Activated T-cell treated with anti-CD3 and anti-CD28 coated beads, Interleukin-2, amount 50 U/mL, for 72 hours (primary cell): ENCODE measurements around the gene EIF3F. TPM values are rescaled to one million over a fixed set of nuclear protein-coding genes. Genes with fewer than 3 reads are reported as not detected.

ENCODE experiments used
- ATAC-seq, 2 donors: fragments of 150-1000 bp; cut with Tn5 transposase; replicated peaks in 1 of 2; 2 replicates each; pipeline ENCODE4 v1.10.0; 2021; ENCODE audit warnings: moderate library complexity in 2 of 2, mild to moderate bottlenecking in 1 of 2
- DNase-seq, 2 donors: peaks; one replicate each; pipeline ENCODE4 v3.0.0; 2021 to 2022; ENCODE audit warnings: mixed read lengths in 1 of 2
- H3K27ac Mint-ChIP-seq: one replicate; pipeline ENCODE4 v1.8.0; 2022; ENCODE audit warnings: mild to moderate bottlenecking, moderate library complexity, mixed read lengths
- H3K27me3 Mint-ChIP-seq: one replicate; pipeline ENCODE4 v1.8.0; 2022; ENCODE audit warnings: low read depth, mixed read lengths
- H3K36me3 Mint-ChIP-seq, 2 donors: one replicate each; pipeline ENCODE4 v1.8.0; 2022; ENCODE audit warnings: mixed read lengths in 2 of 2, mild to moderate bottlenecking in 1 of 2; ENCODE audit not compliant: insufficient read depth in 2 of 2
- H3K4me1 Mint-ChIP-seq: one replicate; pipeline ENCODE4 v1.8.0; 2022; ENCODE audit warnings: low read depth, mixed read lengths
- H3K4me3 Mint-ChIP-seq, 2 donors: one replicate each; pipeline ENCODE4 v1.8.0; 2022; ENCODE audit warnings: mild to moderate bottlenecking in 2 of 2, mixed read lengths in 2 of 2, moderate library complexity in 2 of 2
- H3K9me3 Mint-ChIP-seq, 2 donors: one replicate each; pipeline ENCODE4 v1.8.0; 2022; ENCODE audit warnings: mixed read lengths in 2 of 2
- total RNA-seq, 2 donors: library from RNA; stranded (reverse); gene quantifications; one replicate each; pipeline ENCODE4 v1.2.3, GENCODE V29; 2022

The EIF3F gene
- total RNA-seq, 2 donors from 2014 or later = 287 to 325 TPM

DNA sequence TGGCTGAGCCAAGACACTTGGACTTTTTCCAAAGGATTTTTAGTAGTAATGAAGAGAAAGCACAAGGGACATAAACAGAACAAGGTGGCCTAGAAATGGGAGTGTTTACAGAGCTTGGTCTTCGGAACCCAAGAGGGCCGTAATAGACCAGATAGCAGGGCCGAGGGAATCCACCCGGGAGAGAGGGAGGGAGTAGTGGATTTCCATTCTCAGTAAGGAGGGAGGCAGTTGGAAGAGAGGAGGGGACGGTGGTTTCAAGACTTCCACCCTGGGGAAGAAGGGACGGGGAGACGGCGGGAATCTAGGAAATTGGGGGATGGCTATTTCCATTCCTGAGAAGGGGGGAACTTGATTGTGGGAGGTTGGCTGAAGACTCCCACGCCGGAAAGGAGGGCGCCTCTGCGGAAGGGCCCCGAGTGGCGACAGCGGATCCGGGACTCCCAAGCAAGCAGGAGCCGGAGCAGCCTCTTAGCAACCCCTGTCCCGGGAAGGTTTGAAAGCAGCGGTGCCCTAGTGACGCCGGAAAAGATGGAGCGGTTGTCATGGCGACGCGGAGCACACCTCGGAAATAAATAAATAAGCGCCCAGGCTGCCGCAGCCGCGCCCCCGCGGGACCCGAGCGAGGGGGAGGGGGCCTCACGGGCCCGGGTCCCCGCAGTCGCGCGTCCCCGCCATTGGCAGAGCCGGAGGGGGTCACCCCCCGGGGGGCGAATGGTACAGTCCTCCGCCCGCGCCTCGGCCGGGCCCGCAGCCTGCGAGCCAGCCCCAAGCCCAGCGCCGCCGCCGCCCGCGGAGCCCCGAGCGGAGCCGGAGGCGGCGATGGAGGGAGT, 31.6 kb downstream of the EIF3F start:
- peak; percentile 81 to 82 for ATAC-seq
- Mint-ChIP-seq H3K36me3 (peaks cover 0 to 2% of the 10 kb centered on the region in 2 donors), H3K4me1 (peaks cover 15% of the 10 kb centered on the region), H3K9me3 (no peaks in the 10 kb centered on the region), H3K27ac (no peak overlapping the region), H3K4me3 (peak overlapping the region; percentile 70 to 85), H3K27me3 (peaks cover 62% of the 10 kb centered on the region)
- DNase-seq = peak; percentile 63 to 66

DNA sequence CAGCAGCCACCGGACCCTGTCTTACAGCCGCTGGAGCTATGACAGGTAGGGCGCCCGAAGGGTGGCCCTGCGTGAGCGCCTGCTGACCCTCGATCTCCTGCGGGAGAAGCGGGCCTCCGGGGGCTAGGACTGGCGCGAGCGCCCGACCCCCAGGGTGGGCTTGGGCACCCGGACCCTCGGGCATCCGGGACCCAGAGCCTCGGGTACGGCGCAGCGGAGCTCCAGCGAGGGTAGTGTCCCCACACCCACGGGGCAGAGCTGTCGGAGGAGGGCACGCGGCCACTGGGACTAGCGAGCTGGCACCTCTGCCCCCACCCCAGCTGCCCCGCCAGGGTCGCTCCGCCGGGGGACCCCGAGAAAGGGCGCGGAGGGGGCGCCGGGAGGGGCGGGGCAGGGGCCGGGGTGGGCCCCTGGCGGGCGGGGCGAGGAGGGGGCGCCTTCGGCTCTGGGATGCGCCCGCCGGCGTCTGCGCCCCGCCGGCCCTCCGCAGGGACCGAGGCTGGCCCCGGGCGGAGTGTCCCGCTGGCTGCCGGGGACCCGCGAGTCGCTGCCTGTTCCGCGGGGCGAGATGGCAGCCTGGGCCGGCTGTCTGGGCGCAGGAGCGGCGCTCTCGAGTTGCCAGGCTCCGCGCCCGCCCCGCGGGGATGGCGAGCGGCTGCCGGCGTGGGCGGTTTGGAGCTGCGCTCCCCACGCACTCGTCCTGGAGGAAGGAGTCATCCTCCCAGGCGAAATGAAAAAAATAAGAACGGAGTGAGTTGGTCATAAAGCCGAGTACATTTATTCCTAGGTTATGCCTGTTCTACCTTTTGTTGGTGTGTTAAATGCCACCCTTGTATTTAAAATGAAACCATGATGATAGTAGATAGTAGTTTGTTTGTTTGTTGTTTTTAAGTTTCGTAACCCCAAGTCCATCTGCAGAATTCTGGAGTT, 32.4 kb downstream of the EIF3F start:
- ATAC-seq (peak; percentile 52 to 59), DNase-seq (peak; percentile 38 to 51)
- Mint-ChIP-seq H3K4me3 (peak overlapping the region; percentile 58 to 84), H3K36me3 (peaks cover 0 to 2% of the 10 kb centered on the region in 2 donors), H3K4me1 (peaks cover 15% of the 10 kb centered on the region), H3K9me3 (no peaks in the 10 kb centered on the region), H3K27me3 (peaks cover 57% of the 10 kb centered on the region), H3K27ac (no peak overlapping the region)

DNA sequence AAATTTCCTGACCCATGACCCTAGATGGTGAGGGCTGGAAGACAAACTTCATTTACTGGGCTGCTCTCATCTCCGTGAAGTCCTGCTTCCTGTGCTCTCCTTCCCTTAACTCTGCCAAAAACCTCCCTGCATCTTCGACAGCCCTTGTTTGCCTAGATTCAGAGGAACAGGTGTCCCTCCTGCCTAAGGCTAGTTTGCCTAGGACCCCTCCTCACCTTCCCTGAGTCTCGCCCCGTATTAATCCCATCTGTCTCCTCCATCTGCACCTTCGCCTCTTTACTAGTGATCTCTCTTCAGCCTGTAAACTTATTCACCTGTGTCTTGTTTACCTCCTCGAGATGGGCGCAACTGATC, 33.1 kb downstream of the EIF3F start:
- Mint-ChIP-seq H3K4me1 (peaks cover 15% of the 10 kb centered on the region), H3K27me3 (peaks cover 53% of the 10 kb centered on the region), H3K4me3 (peak overlapping the region; percentile 58 to 84), H3K9me3 (no peaks in the 10 kb centered on the region), H3K36me3 (peaks cover 0 to 2% of the 10 kb centered on the region in 2 donors), H3K27ac (no peak overlapping the region)
- ATAC-seq = no peak
- no peak for DNase-seq

DNA sequence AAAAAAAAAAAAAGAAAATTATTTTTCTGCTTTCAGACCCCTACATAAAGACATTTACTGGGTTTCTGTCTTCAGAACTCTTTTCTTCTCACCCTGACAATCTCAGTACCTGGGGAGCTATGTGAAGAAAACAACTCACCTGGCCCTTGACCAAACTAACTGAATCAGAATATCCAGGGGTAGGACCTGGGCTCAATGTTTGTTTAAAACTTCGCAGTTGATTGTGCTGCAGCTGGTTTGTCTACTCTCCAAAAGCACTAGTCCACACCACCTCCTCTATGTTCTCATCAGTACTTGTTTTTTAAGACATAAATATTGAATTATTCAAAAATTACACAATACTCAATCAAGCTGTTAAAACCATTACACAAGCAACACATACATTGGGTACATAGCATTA, 34.8 kb downstream of the EIF3F start:
- Mint-ChIP-seq H3K36me3 (peaks cover 0 to 2% of the 10 kb centered on the region in 2 donors), H3K27ac (no peak overlapping the region), H3K4me1 (peaks cover 15% of the 10 kb centered on the region), H3K27me3 (peaks cover 39% of the 10 kb centered on the region), H3K9me3 (no peaks in the 10 kb centered on the region), H3K4me3 (no peak overlapping the region)
- DNase-seq (no peak), ATAC-seq (no peak)

DNA sequence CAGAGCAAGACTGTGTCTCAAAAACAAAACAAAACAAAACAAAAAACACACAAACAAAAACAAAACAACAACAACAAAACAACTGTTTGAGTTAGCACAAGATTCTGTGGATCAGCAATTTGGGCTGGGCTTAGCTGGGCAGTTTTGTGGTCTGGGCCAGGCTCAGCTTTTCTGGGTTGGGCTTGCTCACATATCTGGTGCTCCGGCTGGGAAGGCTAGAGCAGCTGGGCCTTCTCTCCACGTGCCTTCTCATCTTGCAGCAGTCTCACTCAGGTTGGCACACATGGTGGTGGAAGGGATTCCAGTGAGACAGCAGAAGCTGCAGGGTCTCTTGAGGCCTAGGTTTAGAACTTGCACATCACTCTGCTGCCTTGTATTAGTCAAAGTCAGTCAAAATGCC, 35.7 kb downstream of the EIF3F start:
- Mint-ChIP-seq H3K4me1 (peaks cover 15% of the 10 kb centered on the region), H3K36me3 (peaks cover 0 to 2% of the 10 kb centered on the region in 2 donors), H3K9me3 (no peaks in the 10 kb centered on the region), H3K27me3 (peaks cover 31% of the 10 kb centered on the region), H3K27ac (no peak overlapping the region), H3K4me3 (no peak overlapping the region)
- no peak for DNase-seq
- ATAC-seq = no peak

DNA sequence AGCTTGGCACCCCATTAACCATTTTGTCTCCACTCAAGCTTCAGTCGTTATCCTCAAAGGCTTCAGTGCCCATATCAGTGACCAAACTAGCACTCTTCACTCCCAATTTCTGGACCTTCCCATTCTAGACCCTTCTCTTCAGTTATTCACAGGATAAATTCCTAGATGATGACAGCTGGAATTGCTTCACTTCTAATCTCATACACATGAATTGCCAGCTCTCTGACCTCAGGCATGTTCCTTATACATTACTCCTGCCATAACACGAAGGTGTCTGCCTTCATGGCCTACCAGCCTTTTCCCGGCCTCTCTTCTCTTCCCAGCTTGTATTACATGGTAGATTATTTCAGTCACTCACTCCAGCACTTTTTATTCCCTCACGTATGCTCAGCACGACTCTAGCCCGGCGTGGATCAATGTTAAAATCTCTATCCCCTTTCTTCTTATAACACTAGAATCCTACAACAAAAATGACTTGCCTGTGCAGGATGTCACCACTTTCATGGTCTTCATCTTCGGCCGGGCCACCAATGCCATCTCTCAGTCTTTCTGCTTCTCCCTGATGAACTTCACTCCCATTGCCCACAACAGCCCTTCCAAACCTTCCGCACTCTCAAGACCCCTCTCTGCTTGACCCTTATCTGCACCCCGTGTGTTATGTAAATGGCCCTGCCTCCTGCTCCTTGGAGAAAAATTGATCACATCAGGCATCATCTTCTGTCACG, 36.9 kb downstream of the EIF3F start:
- Mint-ChIP-seq H3K4me3 (no peak overlapping the region), H3K27ac (no peak overlapping the region), H3K9me3 (no peaks in the 10 kb centered on the region), H3K4me1 (peaks cover 8% of the 10 kb centered on the region), H3K36me3 (peaks cover 0 to 2% of the 10 kb centered on the region in 2 donors), H3K27me3 (peaks cover 22% of the 10 kb centered on the region)
- no peak for ATAC-seq
- DNase-seq = no peak

DNA sequence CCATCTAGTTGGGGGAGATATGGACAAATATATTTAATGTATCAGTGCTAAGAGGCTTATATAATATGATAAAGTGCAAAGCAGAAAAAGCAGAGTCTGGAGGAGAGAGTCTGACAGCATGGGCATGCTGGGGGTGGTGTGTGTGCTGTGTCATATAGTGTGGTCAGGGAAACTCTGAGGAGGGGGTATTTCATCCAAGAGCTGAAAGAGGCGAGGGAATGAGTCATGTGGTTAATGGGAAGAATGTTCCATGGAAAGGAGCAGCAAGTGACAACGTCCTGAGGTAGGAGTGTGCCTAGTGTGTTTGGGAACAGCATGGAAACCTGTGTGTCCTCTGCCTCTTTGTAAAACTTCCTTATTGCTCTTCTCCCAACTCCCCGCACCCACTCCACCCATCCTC, 38.0 kb downstream of the EIF3F start:
- peaks cover 6% of the 10 kb centered on the region for H3K4me1 Mint-ChIP-seq
- DNase-seq (no peak), ATAC-seq (no peak)
- H3K9me3 Mint-ChIP-seq = no peaks in the 10 kb centered on the region
- H3K4me3 Mint-ChIP-seq = no peak overlapping the region
- no peak overlapping the region for H3K27ac Mint-ChIP-seq
- H3K27me3 Mint-ChIP-seq = peaks cover 26% of the 10 kb centered on the region
- peaks cover 0 to 2% of the 10 kb centered on the region in 2 donors for H3K36me3 Mint-ChIP-seq

- no peaks in the 10 kb centered on the region for H3K4me1 Mint-ChIP-seq
- no peaks in the 10 kb centered on the region for H3K36me3 Mint-ChIP-seq
- no peak overlapping the region for H3K4me3 Mint-ChIP-seq
- H3K27ac Mint-ChIP-seq = no peak overlapping the region
- ATAC-seq = peak; percentile 50 to 70
- no peak for DNase-seq
- H3K27me3 Mint-ChIP-seq = peaks cover 26% of the 10 kb centered on the region
- no peaks in the 10 kb centered on the region for H3K9me3 Mint-ChIP-seq
Measured at GRCh38 chr11:8025816-8026215, 38.7 kb downstream of the EIF3F start.

DNA sequence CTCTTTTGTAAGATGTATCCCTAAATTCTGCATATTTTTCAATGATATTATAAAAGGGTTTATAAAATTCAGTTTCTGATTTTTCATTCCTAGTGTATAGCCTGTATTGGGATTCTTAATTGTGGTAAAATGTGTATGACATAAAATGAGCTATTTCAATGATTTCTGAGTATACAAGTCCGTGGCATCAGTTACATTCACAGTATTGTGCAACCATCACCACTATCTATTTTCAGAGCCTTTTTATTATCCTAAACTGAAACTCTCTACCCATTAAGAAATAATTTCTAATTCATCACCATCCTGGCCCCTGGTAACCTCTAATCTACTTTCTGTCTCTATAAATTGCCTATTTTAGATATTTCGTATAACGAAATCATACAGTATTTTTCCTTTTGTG, 39.8 kb downstream of the EIF3F start:
- H3K4me3 Mint-ChIP-seq = no peak overlapping the region
- no peak for DNase-seq
- no peaks in the 10 kb centered on the region for H3K4me1 Mint-ChIP-seq
- no peaks in the 10 kb centered on the region for H3K36me3 Mint-ChIP-seq
- ATAC-seq = no peak
- peaks cover 24% of the 10 kb centered on the region for H3K27me3 Mint-ChIP-seq
- no peak overlapping the region for H3K27ac Mint-ChIP-seq
- no peaks in the 10 kb centered on the region for H3K9me3 Mint-ChIP-seq

DNA sequence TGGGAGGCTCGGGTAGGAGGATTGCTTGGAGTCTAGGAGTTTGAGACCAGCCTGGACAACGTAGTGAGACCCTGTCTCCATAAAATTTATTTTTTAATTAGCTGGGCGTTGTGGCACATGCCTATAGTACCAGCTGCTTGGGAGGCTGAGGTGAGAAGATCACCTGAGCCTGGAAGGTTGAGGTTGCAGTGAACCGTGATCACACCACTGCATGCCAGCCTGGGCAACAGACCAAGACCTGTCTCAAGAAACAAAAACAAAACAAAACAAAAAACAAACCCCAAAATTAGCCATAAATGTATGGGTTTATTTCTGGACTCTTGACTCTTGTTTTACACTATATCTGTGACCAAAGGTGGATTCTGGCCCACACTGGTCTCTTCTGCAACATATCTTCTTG, 41.6 kb downstream of the EIF3F start:
- no peak overlapping the region for H3K27ac Mint-ChIP-seq
- H3K27me3 Mint-ChIP-seq = peaks cover 31% of the 10 kb centered on the region
- no peaks in the 10 kb centered on the region for H3K36me3 Mint-ChIP-seq
- ATAC-seq = no peak
- no peak overlapping the region for H3K4me3 Mint-ChIP-seq
- H3K4me1 Mint-ChIP-seq = peaks cover 8% of the 10 kb centered on the region
- H3K9me3 Mint-ChIP-seq = no peaks in the 10 kb centered on the region
- no peak for DNase-seq

DNA sequence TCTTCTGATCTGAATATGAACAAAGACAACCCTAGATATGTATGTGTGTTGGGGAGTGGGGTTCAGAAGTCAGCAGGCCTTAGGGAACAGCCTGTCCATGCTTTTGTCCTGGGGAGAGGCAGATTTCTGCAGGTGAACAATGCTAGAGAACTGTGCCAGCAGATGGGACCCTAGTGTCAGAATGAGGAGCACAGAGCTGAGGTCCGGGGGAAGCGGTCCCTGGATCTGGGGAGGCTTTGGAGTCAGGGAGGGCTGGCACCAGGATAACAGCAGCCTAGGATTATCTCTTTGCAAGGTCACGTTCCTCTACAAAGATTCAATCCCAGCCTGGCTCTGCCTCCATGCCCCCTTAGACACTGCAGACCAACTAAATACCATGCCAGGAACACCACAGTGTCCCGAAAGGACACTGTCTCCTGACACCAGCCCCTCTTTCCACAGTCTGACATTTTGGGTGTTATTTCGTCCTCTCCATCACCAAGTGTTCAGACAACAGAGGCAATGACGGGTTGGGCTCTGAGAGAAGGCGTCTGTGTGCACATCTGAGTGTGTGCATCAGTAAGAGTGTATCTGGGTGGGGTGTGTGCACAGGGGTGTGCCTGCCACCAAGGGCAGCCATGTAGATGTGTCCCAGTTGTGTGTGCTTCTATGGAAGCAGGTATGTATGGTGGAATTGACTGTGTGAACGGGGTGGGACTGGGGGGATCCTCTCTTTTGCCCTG, 43.5 kb downstream of the EIF3F start:
- no peak overlapping the region for H3K4me3 Mint-ChIP-seq
- no peak for ATAC-seq

DNA sequence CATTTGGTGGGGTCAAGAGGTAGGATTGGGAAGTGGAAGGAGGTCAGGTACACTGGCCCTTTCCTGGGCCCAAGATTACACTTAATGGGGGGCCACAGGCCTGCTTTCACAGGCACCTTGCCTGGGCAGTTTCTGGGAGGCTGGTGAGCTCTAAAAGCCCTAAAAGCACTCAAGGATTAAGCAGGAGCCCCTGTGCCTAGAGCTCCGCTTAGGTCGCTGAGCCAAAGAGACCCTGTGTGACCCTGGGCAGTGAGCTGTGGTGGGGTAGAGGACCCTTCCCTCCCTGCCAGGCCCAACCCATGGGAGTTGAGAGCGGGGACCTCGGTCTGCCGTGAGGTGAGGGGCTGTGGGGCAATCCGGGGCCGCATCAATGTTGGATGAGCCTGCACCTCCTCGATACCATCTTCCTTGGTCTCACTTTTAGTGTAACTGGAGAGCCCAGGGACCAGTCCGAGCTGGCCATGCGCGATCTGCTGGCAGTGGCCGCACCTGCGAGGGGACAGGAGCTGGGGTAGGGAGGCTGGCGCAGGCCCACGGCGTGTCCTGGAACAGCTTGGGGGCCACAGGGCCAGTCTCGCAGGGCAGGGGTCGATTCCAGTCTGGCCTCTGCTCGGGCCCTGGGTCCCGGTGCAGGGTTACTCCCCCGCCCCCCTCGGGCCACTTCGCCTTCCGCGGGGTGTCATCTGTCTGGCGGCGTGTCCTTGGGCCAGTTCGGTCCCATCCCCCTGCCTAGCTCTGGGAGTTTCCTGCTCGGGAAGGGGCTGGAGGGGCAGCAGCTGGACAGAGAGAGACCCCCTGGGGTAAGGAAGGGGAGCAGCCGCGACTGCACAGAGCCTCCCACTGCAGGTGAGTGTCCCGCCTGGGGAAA, 44.3 kb downstream of the EIF3F start:
- Mint-ChIP-seq H3K9me3 (no peaks in the 10 kb centered on the region), H3K27ac (no peak overlapping the region), H3K4me1 (peaks cover 8% of the 10 kb centered on the region), H3K36me3 (no peaks in the 10 kb centered on the region), H3K4me3 (no peak overlapping the region), H3K27me3 (peaks cover 31% of the 10 kb centered on the region)
- ATAC-seq = no peak
- no peak for DNase-seq

More for the DNA sequence above, 43.5 kb downstream of the EIF3F start:
- H3K27me3 Mint-ChIP-seq = peaks cover 31% of the 10 kb centered on the region
- peaks cover 8% of the 10 kb centered on the region for H3K4me1 Mint-ChIP-seq
- no peak for DNase-seq
- no peaks in the 10 kb centered on the region for H3K36me3 Mint-ChIP-seq
- H3K9me3 Mint-ChIP-seq = no peaks in the 10 kb centered on the region
- H3K27ac Mint-ChIP-seq = no peak overlapping the region
